Lung (tissue), 12 donors: ENCODE data around the gene TIAM2. TPM values are rescaled to one million over a fixed set of nuclear protein-coding genes. Genes with fewer than 3 reads are reported as not detected.

Experiments used
- ATAC-seq: fragments of 200-7000 bp; cut with Tn5 transposase; one replicate; pipeline ENCODE4 v1.9.1; 2020; ENCODE audit warnings: moderate number of reproducible peaks; ENCODE audit not compliant: insufficient read depth, low FRiP score
- DNase-seq, 3 donors: peaks; one replicate each; pipeline ENCODE4 v3.0.0-alpha.2; 2013 to 2017
- H3K27ac ChIP-seq, 2 donors: one replicate each; pipeline ENCODE4 v1.5.1; 2013; ENCODE audit warnings: mild to moderate bottlenecking in 2 of 2, moderate library complexity in 2 of 2, control low read depth in 1 of 2, inconsistent platforms in 1 of 2, low read depth in 1 of 2, low read length in 1 of 2
- H3K27me3 ChIP-seq, 3 donors: one replicate each; pipeline ENCODE4 v1.5.1; 2013; ENCODE audit warnings: low read length in 2 of 3; ENCODE audit not compliant: control insufficient read depth in 3 of 3, insufficient read depth in 3 of 3
- H3K36me3 ChIP-seq, 4 donors: one replicate each; pipeline ENCODE4 v1.5.1; 2013; ENCODE audit warnings: low read length in 4 of 4, mild to moderate bottlenecking in 1 of 4, moderate library complexity in 1 of 4; ENCODE audit not compliant: control insufficient read depth in 4 of 4, insufficient read depth in 4 of 4
- H3K4me1 ChIP-seq, 5 donors: one replicate each; pipeline ENCODE4 v1.5.1; 2013; ENCODE audit warnings: low read length in 5 of 5, mild to moderate bottlenecking in 2 of 5, moderate library complexity in 1 of 5; ENCODE audit not compliant: control insufficient read depth in 5 of 5, insufficient read depth in 5 of 5
- H3K4me3 ChIP-seq: one replicate; pipeline ENCODE4 v1.5.1; 2013; ENCODE audit warnings: mild to moderate bottlenecking, control low read depth, moderate library complexity
- H3K9ac ChIP-seq, 2 donors: one replicate each; pipeline ENCODE4 v1.5.1; 2013; ENCODE audit warnings: low read length in 2 of 2, control low read depth in 1 of 2; ENCODE audit not compliant: insufficient read depth in 1 of 2
- H3K9me3 ChIP-seq, 4 donors: one replicate each; pipeline ENCODE4 v1.5.1; 2013; ENCODE audit warnings: low read length in 3 of 4, mild to moderate bottlenecking in 1 of 4, moderate library complexity in 1 of 4; ENCODE audit not compliant: control insufficient read depth in 4 of 4, insufficient read depth in 3 of 4
- WGBS, 2 donors: extraction: QIAGEN DNeasy Blood & Tissue Kit; methylation state at CpG; one replicate each; pipeline ENCODE4 v1.1.7; 2013; 5-methylcytosine and 5-hydroxymethylcytosine counted together
- polyA plus RNA-seq, 2 donors: library from polyadenylated mRNA; stranded (reverse); fragments of 200-250 nt; gene quantifications; one replicate each; pipeline ENCODE4 v1.2.1, GENCODE V29; 2013
- total RNA-seq, 2 donors: library from RNA; depleted of rRNA in 1 of 2; stranded (reverse); fragments of >200 nt in 1 of 2; gene quantifications; one replicate each; pipeline ENCODE4 v1.2.1, GENCODE V29; 2014 to 2021
- TF ChIP-seq, protein P1 (sequence below): IDR thresholded peaks from 2 replicates; pipeline ENCODE4 v1.5.1; 2012; ENCODE audit warnings: mild to moderate bottlenecking; ENCODE audit errors: control extremely low read depth, extremely low read depth
- donor health status: control.
- donor health status: control.
- donor health status: Bipolar disorder and iron deficiency.
- donor health status: healthy.
- donor health status: DM: yes; HTN: yes; CAD: no.

TIAM2 gene
- total and polyA plus RNA-seq, 4 donors, result 1.8 to 17.5 (median 4.1) TPM

DNA sequence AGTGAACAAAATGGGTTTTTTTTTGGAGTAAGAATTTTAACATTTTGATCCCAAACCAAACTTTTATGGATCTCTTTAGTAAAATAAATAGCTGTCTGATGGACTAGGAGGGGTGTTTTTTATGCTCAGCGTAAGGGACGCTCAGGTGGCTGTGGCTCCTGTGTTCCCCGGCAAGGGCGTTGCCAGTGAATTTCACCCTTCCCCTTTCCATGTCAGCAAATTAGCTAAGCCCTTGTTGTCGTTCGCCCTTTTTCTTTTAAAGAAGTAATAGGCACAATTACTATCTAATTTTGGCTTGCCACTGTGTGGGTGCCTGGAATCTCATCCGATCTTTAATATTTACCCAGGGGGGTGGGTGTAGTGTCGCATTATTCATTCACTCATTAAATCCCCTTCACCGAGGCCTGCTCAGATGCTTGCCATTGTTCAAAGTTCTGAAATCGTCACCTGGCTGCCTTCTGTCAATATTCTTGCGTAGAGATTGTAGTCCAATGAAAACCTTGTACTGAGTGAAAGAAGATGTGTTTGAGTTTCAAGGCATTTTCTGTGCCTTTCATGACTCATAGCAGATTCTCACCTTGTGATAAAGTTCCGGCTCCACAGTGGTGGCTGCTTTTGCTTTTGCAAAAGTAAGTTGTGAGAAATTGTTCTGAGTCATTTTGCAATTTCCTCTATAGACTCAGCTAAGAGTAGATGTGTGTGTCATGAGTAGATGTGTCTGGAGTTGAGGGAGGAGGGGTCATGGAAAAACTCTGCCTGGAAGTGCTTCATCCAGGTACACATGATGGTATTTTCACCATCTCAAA is 228.7 kb downstream of the TIAM2 start:
- Histone ChIP-seq H3K9ac (no peak overlapping the region), H3K36me3 (no peaks in the 10 kb centered on the region), H3K4me3 (no peak overlapping the region), H3K9me3 (peaks cover 0 to 2% (median 0%) of the 10 kb centered on the region in 4 donors), H3K4me1 (peaks cover 0 to 17% (median 0%) of the 10 kb centered on the region in 5 donors), H3K27me3 (no peaks in the 10 kb centered on the region), H3K27ac (no peak overlapping the region)
- 43 to 65% methylated on average over 12 of the region's 12 CpGs for WGBS, 2 donors
- peak; percentile 42 for ATAC-seq
- no peak for DNase-seq
- TF ChIP-seq, protein P1, sequence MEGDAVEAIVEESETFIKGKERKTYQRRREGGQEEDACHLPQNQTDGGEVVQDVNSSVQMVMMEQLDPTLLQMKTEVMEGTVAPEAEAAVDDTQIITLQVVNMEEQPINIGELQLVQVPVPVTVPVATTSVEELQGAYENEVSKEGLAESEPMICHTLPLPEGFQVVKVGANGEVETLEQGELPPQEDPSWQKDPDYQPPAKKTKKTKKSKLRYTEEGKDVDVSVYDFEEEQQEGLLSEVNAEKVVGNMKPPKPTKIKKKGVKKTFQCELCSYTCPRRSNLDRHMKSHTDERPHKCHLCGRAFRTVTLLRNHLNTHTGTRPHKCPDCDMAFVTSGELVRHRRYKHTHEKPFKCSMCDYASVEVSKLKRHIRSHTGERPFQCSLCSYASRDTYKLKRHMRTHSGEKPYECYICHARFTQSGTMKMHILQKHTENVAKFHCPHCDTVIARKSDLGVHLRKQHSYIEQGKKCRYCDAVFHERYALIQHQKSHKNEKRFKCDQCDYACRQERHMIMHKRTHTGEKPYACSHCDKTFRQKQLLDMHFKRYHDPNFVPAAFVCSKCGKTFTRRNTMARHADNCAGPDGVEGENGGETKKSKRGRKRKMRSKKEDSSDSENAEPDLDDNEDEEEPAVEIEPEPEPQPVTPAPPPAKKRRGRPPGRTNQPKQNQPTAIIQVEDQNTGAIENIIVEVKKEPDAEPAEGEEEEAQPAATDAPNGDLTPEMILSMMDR, result no peak

DNA sequence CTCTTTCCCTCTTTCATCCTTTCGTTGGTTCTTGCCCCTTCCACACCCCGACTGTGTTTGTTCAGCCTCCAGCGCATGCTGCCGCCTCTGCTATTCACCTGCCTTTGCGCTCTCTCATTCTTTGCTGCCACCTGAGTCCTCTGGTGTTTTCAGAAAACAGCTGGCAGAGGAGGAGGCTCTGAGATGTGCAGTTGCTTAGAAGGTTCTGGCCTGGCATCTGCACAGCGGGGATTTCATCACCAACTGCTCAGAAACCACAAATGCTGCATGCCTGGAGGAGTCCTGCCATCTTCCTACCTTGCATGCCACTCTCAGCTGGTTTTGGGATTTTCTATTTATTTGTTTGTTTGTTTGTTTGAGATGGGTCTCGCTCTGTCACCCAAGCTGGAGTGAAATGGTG is 229.5 kb downstream of the TIAM2 start:
- Histone ChIP-seq H3K27me3 (no peaks in the 10 kb centered on the region), H3K9ac (no peak overlapping the region), H3K4me3 (no peak overlapping the region), H3K36me3 (no peaks in the 10 kb centered on the region), H3K4me1 (peaks cover 0 to 19% (median 0%) of the 10 kb centered on the region in 5 donors), H3K27ac (no peak overlapping the region), H3K9me3 (no peaks in the 10 kb centered on the region)
- no peak for ATAC-seq
- no peak for DNase-seq
- TF ChIP-seq, protein P1, result no peak
- 77 to 86% methylated on average over 7 of the region's 7 CpGs for WGBS, 2 donors

DNA sequence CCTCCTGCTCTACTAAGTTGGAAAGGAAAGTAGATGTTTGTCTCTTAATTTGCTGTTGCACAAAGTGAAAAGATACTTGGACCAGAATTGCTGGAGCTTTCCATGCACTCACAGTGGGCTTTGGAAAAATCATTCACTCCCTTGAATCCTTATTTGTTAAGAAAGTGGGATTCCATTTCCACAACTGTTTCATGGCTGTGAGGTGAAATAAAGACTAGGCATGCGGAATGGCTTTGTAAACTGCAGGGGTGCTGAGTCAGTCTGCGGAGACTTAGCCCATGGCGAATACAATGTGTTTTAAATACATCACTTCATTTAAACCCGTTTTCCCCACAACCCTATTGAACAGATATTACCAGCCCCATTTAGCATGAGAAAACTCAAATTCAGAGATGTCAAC is 231.9 kb downstream of the TIAM2 start:
- Histone ChIP-seq H3K4me1 (peaks cover 0 to 13% (median 0%) of the 10 kb centered on the region in 5 donors), H3K36me3 (no peaks in the 10 kb centered on the region), H3K9ac (no peak overlapping the region), H3K9me3 (peaks cover 0 to 2% (median 0%) of the 10 kb centered on the region in 4 donors), H3K4me3 (no peak overlapping the region), H3K27me3 (no peaks in the 10 kb centered on the region), H3K27ac (no peak overlapping the region)
- TF ChIP-seq, protein P1, result no peak
- WGBS, 2 donors, result 89 to 96% methylated on average over 4 of the region's 4 CpGs
- DNase-seq (no peak), ATAC-seq (no peak)
